HG02759 (cell line): ENCODE measurements around the gene ITGB1BP1.

Experiments
- ATAC-seq: cut with Tn5 transposase; IDR thresholded peaks from one replicate; pipeline ENCODE4 v1.9.1; 2021; ENCODE audit warnings: mild to moderate bottlenecking, moderate library complexity; ENCODE audit not compliant: unreplicated experiment

Gene ITGB1BP1

DNA sequence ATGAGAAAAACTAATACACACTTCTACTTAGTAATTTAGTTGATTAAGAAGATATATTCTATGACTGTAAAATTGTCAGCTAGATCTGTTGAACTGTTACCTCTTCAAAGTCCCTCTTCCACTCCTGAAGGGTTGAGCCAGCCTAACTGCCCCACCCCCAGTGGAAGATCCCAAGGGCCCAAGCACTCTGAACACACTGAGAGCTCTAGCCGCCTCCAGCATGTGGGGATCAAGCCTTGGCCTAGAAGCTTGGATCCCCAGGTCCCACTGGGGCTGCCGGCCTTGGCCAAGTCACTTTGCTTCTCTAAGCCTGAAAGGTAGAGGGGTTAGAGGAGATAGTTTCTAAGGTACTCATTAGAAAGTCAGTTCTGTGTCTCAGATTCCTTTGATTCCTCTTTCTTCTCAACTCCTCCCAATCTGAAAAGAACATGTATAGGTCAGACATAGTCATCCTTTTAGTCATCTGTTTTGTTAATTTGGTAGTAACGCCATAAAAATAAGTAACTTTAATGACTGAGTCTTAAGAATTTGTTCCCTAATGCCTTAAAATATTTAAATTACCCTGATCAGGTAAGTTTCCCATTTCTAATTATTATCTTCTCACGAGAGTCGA lies 5.7 kb upstream of the ITGB1BP1 start:
- ATAC-seq = no peak

DNA sequence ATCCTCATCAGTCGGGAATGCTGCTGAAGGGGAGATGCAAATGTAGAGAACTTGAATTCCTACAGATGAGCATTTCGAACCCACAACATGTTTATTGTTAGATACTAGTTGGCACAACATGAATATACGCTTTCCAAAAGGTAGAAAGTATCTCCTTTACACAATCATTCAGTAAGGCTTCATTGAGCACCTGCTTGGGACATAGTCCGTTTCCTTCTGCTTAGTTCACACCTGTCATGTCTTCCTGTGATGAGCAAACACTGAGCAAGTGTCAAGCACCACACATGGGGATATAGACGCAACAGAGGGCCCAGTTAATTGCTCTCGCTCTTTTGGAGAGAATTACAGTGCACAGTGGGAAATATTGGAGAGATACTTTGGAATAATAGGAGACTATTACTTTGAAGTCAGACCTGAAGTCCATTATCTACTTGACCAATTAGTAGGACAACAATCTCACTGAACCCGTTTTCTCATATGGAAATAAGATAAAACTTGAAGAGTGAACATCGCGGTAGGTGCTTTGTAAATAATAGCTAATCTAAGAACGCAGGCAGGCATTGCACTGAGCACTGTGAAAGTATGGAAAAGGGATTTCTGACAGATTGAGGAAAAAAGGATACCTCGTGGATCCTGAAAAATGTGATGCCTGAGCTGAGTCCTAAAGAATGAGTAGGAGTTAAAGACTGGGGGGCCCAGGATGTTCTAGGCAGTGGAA lies 1.3 kb upstream of the ITGB1BP1 start:
- ATAC-seq = no peak

DNA sequence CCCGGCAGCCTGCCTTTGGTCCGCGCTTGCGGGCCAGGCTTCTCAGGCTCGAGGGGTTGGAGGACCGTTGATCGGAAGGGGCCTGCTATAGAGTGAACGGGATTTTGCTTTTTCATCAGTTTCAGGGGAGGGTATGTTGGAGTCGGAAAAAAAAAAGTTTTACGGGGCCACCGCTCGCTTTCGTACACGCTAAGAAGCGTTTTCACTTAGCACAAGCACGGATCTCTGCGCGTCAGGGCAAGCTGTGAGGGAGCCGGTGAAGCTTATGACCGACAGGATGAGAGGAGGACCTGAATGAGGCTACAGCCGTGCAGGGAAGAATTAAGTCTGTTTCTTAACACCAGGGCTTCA lies 569 bp upstream of the ITGB1BP1 start:
- ATAC-seq = no peak

DNA sequence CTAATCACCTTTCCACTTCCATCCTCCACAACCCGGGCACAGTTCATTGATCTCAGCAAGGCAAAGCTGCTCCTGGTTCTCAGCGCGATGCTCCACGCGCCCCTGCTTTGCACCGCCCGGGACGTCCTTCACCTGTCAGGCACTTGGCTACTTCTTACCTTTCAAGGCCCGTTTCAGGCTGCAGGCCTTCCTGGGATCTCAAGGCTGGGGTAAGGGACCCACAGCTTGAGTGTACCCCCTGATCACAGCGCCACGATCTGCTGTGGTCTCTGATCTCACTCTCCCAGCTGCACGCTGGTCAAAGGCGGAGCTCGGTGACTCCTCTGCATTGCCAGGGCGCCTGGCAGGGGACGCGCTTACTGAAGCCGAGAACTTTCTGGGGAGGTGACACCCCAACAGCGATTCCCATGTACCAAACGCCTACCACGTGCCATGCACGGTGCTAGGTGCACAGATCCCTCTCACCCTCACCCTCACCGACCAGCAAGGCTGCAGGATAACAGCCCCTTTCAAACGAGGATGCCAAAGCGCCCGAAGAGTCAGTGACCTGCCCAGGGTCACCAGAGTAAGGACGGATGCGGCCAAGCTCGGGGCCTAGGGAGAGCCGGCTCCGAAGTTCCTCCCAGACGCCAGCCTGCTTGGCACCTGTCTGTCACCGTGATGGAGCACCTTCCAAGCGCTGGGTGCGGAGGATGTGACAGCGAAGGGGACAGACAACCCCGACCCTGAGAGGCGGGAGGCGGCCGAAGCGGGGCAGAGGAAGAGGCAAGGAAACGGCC lies 818 bp downstream of the ITGB1BP1 start:
- peak; percentile 38 for ATAC-seq

DNA sequence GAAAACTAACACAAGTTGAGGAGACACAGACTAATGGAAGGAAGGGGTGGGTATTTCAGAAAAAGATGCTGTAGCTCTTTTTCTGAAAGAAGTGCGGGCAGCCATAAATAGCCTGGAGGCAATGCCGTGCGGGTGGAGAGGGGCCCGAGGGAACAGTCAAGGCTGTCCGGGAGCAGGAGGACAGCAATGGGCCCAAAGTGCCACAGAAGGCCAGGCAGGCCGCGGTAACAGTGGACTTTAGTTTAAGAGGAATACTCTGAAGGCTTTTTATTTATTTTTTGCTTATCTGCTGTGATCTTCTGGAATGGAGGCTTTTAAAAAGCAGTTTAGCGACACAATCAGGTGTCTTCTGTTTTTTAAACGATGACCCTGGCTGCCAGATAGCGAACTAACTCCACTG lies 2.8 kb downstream of the ITGB1BP1 start:
- ATAC-seq = no peak

DNA sequence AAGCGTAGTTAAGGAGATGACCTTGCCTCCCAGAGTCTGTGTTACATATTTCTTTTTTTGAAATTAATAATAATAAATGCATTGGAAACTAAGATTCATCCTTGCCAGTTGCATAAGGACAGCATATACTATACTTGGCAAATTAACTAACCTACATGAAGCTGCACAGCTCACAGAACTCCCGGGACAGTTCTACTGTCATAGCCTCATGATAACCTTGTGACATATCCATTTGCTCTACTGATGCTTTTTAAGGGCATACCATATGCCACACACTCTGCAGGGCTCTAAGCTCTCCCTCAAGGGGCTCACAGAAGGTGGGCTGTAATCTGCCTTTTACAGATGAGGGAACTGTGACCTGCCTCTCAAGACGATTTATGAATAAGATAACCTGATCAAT lies 3.8 kb downstream of the ITGB1BP1 start:
- no peak for ATAC-seq

DNA sequence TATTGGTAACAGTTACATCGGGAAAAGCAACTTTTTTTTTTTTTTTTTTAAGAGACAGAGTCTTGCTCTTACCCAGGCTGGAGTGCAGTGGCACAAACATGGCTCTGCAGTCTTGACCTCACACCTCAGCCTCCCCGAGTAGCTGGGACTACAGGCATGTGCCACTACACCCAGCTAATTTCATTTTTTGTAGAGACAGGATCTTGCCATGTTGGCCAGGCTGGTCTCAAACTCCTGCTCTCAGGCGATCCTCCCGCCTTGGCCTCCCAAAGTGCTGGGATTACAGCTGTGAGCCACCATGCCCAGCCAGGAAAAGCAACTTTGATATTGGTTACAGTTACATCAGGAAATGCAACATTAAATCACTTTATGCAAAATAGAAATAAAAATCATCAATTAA lies 4.6 kb downstream of the ITGB1BP1 start:
- no peak for ATAC-seq

DNA sequence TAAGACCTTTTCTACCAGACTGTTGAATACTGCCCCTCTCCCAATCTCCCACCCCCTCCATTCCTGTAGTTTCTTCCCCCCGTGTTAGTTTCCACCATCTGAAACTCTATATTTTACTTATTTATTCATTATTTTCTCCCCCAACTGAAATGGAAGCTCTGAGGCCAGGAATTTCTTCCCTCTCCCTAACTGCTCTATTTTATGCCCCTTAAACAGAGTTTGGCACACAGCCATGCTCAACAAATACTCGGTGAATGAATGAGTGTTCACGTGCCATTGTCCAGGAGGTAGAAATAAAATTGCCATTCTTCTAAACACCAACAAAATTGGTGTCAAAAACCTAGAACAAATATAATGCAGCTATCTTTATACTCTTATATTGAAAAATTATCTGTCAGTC lies 5.6 kb downstream of the ITGB1BP1 start:
- no peak for ATAC-seq

DNA sequence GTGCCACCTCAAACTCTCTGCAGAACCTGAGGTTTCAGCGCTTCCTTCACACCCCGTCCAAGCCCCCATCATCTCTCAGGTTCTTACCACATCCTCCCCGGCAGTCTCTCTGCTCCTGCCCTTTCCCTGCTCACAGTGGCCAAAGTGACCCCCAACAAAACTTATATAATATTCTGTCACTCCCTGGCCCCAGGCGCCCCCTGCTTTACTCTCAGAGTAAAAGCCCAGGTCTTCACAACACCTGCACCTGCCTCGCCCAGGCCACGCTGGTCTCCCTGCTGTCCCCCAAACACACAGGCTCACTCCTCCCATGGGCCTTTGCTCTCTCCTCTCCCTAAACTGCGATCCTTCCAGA lies 6.4 kb downstream of the ITGB1BP1 start:
- ATAC-seq = no peak

DNA sequence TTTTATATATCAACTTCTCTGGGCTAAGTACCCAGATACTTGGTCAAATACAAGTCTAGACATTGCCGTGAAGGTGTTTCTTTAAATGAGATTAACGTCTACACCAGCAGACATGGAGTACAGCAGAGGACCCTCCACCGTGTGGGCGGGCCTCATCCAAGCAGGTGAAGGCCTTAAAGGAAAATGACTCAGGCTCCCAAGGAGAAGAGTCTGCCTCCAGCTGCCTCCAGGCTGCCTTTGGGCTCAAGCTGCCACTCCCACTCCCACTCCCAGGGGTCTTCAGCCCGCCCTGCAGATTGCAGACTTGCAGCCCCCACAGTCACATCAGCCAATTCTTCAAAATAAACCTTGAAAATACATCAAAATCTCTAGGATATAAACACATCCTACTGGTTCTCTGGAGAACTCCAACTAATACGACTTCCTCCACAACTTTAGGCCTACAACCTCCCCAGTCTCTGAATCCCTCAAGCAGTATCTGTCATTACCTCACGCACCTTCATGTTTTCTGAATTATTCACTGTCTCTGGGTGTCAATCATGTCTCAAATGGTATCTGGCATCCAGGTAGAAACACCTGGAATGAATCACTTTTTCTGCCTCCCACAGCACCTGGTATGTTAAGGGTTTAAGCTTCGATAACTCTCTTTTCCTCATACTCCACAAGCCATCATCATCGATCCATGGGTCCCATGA lies 6.9 kb downstream of the ITGB1BP1 start:
- ATAC-seq = no peak

DNA sequence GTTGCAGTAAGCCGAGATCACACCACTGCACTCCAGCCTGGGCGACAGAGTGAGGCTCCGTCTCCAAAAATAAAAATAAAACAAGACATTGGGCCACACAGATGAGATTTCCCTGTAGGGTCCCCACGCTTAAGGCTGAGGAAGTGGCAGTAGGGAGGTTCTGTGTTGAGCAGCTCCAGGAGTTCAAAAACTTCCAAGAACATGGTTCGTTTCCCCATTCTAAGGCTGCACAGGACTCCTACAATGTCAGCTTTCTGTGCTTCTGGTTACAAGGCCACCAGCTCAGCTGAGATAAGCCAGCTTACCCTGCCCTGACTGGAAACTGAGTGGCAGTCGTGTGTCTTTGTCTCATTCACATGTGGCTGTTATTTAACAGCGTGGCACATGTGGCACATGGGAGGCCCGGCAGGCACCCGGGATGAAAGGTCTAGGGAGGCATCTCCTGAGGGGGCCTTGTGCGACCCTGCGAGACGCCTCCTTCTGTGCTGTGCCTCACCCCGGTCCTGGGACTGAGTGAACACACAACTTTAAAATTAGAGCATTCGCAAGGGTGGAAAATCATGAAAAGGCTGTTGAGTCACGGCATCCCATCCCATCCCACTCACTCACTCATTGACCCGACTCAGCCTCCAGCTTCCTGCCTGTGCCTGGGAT lies 7.7 kb downstream of the ITGB1BP1 start:
- ATAC-seq = no peak

DNA sequence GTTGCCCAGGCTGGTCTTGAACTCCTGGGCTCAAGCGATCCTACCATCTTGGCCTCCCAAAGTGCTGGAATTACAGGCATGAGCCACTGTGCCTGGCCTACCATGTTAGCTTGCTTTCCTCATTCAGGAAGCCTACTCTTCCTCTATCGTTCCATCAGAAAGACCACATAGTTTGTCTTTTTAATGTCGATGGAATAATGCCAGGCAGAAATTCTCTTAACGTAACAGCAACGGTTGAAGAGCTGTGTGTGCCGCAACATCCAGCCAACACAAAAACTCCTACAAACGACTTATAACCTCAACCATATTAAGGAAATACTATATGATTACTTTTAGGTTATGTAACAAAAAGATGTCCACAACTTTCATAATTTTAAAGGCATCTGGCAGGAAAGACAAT lies 10.5 kb downstream of the ITGB1BP1 start:
- ATAC-seq = no peak

DNA sequence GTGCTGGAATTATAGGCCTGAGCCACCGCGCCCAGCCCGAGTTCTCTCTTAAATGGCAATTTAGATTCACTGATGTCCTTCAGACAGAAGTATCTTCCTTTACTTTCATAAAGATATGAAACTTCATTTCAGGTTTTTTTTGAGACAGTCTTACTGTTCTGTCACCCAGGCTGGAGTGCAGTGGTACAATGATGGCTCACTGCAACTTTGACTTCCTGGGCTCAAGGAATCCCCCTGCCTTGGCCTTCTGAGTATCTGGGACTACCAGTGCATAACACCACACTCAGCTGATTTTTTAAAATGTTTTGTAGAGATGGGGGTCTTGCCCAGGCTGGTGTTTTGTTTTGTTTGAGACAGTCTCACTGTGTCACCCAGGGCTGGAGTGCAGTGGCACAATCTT lies 13.2 kb downstream of the ITGB1BP1 start:
- peak; percentile 99 for ATAC-seq

DNA sequence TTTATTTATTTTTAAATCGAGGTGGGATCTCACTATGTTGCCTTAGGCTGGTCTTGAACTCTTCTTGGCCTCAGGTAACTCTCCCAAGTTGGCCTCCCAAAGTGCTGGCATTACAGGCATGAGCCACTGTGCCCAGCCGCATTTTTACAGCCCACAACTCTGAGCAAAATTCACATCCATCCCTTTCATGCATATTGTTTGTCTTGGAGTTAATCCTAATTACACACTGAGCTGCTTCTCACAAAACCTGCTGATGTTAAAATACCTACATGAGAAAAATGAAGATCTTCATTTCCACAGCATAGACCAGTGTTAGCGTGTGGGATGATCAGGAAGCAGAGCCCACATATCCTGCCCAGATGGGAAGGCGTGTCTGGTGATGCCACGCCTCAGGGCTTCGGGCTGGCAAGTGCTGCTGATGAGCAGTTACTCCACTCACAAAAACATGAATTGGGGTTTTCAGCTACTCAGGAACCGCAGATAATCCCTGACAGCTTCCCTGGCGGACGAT lies 14.6 kb downstream of the ITGB1BP1 start:
- ATAC-seq = no peak

DNA sequence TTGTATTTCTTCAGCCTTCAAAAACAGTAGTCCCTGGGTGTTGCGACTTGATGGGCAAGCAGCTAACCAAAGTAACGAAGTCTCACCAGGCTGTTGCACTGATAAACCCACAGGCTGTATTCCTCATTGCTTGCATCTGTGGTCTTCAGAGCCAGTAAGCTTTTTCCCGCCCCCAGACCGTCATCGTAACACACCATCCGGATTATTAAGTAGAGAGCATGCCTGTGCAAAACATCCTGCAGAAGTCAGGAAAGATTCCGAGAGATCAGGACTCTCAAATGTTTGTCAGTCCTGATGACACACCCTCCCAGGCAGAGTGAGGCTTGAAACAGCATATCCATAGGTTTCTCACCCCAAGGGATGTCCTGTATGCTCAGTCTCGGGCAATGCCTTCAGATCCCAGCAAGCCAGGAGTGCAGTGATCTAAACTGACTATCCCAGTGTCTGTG lies 15.9 kb downstream of the ITGB1BP1 start:
- ATAC-seq = no peak

DNA sequence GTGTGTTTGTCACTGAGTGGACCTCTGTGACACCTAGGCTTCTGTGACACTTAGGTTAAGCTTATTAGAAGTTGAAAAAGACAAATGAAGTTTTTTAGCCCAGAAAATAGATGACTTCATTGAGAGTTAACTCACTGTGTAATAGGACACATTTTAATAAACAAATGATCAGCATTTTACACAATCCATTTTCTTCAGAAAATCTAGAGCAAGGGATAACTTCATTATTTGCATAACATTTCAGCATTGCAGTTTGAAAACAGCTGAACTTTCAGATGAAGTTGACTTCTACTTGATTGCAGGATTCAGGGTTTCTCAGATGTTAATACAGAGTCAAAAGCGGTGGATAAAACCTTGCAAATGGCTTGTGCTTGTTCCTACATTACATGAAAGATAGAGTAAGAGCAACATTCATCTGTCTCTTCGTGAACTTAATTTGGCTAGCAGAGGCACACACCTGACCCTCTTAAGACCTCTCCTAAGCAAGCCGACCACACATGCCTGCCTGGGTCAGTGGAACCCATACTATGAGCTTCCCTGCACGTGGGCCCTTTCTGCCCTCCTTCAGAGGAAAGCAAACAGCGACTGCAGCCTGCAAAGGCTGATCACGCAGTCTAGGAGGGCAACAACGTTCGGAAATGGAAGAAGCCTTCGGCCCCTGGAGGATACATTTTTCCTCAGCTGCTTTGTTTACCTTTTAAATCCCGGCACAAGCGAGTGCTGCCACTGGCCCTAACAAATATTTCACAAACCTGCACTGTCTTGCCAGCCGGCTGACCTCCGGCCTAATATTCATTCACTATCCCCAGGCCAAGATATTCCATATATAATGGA lies 16.6 kb downstream of the ITGB1BP1 start:
- no peak for ATAC-seq

DNA sequence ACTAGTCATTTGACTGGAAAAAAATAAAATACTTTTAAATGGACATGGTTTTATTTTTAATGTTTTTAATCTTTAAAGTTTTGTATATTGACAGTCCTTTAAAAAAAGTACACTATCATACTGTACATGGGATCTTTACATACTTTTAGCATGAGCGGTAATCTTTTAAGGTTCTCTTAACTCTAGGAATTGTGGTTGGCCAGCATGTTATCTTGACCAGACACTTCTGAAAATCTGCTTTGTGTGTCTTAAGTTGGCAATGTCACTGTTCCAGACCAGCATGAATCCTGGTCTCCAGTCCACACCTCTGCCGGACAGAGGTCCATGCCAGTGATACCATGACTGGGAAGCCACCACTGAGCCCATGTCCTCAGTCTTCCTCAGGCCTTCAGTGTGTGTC lies 17.7 kb downstream of the ITGB1BP1 start:
- ATAC-seq = no peak

DNA sequence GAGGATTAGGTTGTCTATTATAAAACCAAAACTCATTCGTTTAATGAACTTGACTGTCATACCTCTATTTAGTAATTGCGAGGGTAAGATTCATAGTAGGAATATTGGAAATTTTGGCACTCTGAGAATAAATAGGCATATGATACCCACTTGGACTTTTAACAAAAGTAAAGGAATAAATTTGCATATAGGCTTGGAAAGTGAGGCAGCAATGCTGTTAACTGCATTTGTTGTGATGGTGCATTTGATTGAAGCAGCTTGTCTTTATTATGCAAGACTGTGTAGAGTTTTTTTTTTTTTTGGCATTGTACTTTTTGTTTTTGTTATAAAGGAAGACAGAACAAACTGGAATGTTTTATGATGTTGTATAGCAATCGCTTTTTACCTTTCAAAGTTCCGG lies 18.9 kb downstream of the ITGB1BP1 start:
- no peak for ATAC-seq

DNA sequence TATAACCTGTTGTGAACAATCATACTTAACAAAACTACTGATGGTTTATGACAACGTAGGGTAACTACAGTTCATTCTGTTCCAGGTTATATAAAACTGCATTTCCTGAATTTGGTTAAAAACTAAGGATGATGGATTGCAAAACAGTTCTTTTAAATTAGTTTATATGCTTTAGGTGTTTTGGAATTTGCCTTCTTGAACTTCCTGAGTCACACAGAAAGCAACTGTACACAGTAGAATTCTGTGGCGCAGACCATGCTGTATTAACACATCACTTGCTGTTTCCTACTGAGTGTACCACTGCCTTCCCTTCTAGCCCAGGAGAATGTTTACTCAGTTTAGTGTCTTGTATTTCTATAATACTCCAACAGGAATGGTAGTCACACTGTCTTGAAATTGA lies 19.4 kb downstream of the ITGB1BP1 start:
- no peak for ATAC-seq
